Measurements from ENCODE around the gene TRAF2.

The TRAF2 gene

DNA sequence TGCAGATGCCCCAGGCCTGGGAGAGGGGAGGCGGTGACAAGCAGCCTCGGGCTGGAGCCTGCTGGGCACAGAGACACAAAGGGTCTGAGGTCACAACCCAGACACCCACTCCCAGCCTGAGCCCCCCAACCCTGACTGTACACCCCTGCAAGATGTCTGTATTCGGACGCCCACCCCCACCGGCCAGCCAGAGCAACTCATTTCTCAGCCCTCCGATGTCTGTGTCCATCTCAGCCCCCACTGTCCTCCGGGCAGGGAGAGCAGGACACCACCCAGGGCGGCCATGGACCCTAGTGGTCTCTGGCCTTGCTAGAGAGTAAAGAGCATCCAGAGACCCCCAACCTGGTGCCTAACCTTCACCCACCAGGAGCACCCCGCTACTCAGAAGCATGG, 69.6 kb downstream of the TRAF2 start:
- Histone ChIP-seq H3K27ac (ENCODE audit: low read length) (no peak overlapping the region), H4K20me1 (ENCODE audit: insufficient read depth, low read length) (no peaks in the 10 kb centered on the region), H3K9me3 (replicated peaks; ENCODE audit: insufficient read depth, low read length) (no peaks in the 10 kb centered on the region), H2AFZ (ENCODE audit: low read length) (no peak overlapping the region), H3K9me2 (replicated peaks; ENCODE audit: insufficient read depth, low read length) (no peaks in the 10 kb centered on the region), H3K4me1 (ENCODE audit: low read length) (no peaks in the 10 kb centered on the region), H3K27me3 (replicated peaks; ENCODE audit: insufficient read depth, low read length) (peaks cover 70% of the 10 kb centered on the region), H3F3A (ENCODE audit: insufficient read depth, low read length) (no peaks in the 10 kb centered on the region), H3K79me2 (ENCODE audit: low read length) (no peaks in the 10 kb centered on the region), H3K36me3 (replicated peaks; ENCODE audit: insufficient read depth, low read length) (no peaks in the 10 kb centered on the region), H3K4me2 (ENCODE audit: low read depth, low read length) (no peak overlapping the region), H3K9ac (ENCODE audit: low read length) (no peak overlapping the region), H3K4me3 (ENCODE audit: low read length) (no peak overlapping the region)
- DNase-seq, result no peak
- TF ChIP-seq EZH2 (optimal IDR thresholded peaks at IDR 0.05; ENCODE audit: low read depth, low read length) (no peak), EZH2phosphoT487 (IDR thresholded peaks at IDR 0.05; ENCODE audit: low read length) (no peak)
- TF ChIP-seq, protein P1, sequence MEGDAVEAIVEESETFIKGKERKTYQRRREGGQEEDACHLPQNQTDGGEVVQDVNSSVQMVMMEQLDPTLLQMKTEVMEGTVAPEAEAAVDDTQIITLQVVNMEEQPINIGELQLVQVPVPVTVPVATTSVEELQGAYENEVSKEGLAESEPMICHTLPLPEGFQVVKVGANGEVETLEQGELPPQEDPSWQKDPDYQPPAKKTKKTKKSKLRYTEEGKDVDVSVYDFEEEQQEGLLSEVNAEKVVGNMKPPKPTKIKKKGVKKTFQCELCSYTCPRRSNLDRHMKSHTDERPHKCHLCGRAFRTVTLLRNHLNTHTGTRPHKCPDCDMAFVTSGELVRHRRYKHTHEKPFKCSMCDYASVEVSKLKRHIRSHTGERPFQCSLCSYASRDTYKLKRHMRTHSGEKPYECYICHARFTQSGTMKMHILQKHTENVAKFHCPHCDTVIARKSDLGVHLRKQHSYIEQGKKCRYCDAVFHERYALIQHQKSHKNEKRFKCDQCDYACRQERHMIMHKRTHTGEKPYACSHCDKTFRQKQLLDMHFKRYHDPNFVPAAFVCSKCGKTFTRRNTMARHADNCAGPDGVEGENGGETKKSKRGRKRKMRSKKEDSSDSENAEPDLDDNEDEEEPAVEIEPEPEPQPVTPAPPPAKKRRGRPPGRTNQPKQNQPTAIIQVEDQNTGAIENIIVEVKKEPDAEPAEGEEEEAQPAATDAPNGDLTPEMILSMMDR (IDR thresholded peaks at IDR 0.05; ENCODE audit: low read length), result no peak

DNA sequence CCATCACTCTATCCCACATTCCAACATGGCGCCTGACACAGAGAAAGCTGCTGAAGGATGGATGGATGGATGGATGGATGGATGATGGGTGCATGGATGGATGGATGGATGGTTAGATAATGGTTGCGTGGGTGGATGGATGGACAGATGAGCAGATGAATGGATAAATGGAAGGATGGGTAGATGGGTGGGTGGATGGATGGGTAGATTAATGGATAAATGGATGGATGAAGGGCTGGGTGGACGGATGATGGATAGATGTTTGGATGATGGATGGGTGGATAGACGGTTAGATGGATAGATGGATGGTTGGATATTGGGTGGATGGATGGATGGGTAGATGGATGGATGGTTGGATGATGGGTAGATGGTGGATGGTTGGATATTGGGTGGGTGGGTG, 70.3 kb downstream of the TRAF2 start:
- Histone ChIP-seq H3K27ac (ENCODE audit: low read length) (no peak overlapping the region), H3K9me2 (replicated peaks; ENCODE audit: insufficient read depth, low read length) (no peaks in the 10 kb centered on the region), H3K36me3 (replicated peaks; ENCODE audit: insufficient read depth, low read length) (no peaks in the 10 kb centered on the region), H3K27me3 (replicated peaks; ENCODE audit: insufficient read depth, low read length) (peaks cover 77% of the 10 kb centered on the region), H3K79me2 (ENCODE audit: low read length) (no peaks in the 10 kb centered on the region), H3K4me3 (ENCODE audit: low read length) (no peak overlapping the region), H3K9me3 (replicated peaks; ENCODE audit: insufficient read depth, low read length) (no peaks in the 10 kb centered on the region), H3K4me2 (ENCODE audit: low read depth, low read length) (no peak overlapping the region), H2AFZ (ENCODE audit: low read length) (no peak overlapping the region), H3F3A (ENCODE audit: insufficient read depth, low read length) (no peaks in the 10 kb centered on the region), H3K9ac (ENCODE audit: low read length) (no peak overlapping the region), H4K20me1 (ENCODE audit: insufficient read depth, low read length) (no peaks in the 10 kb centered on the region), H3K4me1 (ENCODE audit: low read length) (no peaks in the 10 kb centered on the region)
- no peak for DNase-seq
- TF ChIP-seq EZH2phosphoT487 (IDR thresholded peaks at IDR 0.05; ENCODE audit: low read length) (no peak), EZH2 (optimal IDR thresholded peaks at IDR 0.05; ENCODE audit: low read depth, low read length) (no peak)
- TF ChIP-seq, protein P1 (IDR thresholded peaks at IDR 0.05; ENCODE audit: low read length), result no peak

DNA sequence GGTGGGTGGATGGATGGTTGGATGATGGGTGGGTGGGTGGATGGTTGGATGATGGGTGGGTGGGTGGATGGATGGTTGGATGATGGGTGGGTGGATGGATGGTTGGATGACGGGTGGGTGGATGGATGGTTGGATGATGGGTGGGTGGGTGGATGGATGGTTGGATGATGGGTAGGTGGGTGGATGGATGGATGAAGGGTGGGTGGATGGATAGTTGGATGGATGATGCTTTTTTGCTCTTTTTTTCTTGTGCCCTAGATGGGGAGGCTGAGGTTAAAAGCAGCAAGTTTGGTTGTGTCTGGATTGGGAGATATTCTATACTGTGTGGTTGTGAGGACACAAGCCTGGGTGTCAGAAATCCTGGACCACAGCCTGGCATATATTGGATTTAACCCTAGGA, 71.1 kb downstream of the TRAF2 start:
- Histone ChIP-seq H3F3A (ENCODE audit: insufficient read depth, low read length) (no peaks in the 10 kb centered on the region), H3K9me3 (replicated peaks; ENCODE audit: insufficient read depth, low read length) (no peaks in the 10 kb centered on the region), H3K27me3 (replicated peaks; ENCODE audit: insufficient read depth, low read length) (peaks cover 85% of the 10 kb centered on the region), H2AFZ (ENCODE audit: low read length) (no peak overlapping the region), H3K4me3 (ENCODE audit: low read length) (no peak overlapping the region), H3K4me1 (ENCODE audit: low read length) (no peaks in the 10 kb centered on the region), H3K79me2 (ENCODE audit: low read length) (no peaks in the 10 kb centered on the region), H3K4me2 (ENCODE audit: low read depth, low read length) (no peak overlapping the region), H3K27ac (ENCODE audit: low read length) (no peak overlapping the region), H3K9ac (ENCODE audit: low read length) (no peak overlapping the region), H3K36me3 (replicated peaks; ENCODE audit: insufficient read depth, low read length) (no peaks in the 10 kb centered on the region), H3K9me2 (replicated peaks; ENCODE audit: insufficient read depth, low read length) (no peaks in the 10 kb centered on the region), H4K20me1 (ENCODE audit: insufficient read depth, low read length) (no peaks in the 10 kb centered on the region)
- DNase-seq, result no peak
- TF ChIP-seq EZH2 (optimal IDR thresholded peaks at IDR 0.05; ENCODE audit: low read depth, low read length) (no peak), EZH2phosphoT487 (IDR thresholded peaks at IDR 0.05; ENCODE audit: low read length) (no peak)
- TF ChIP-seq, protein P1 (IDR thresholded peaks at IDR 0.05; ENCODE audit: low read length), result no peak

All from MM.1S (cell line).